GM12865 (cell line): Measurements from ENCODE around the gene SRCIN1.
A peak's percentile ranks its signal among the peaks of the same experiment; 100 is the strongest.
"Not testable (repeated sequence)": the region's sequence is repeated elsewhere in the genome, so short reads cannot be mapped to it uniquely, and the experiment has no call there.

Source experiments
- DNase-seq: peaks from one replicate; pipeline ENCODE4 v3.0.0; 2010; ENCODE audit warnings: low read depth
- H3K4me3 ChIP-seq: 2 replicates; pipeline ENCODE4 v1.5.1; 2011; ENCODE audit warnings: mild to moderate bottlenecking, low read depth, low read length, control low read depth
- CTCF ChIP-seq: IDR thresholded peaks from 2 replicates; pipeline ENCODE4 v1.5.1; 2011; ENCODE audit warnings: low read length, control low read depth, low read depth, inconsistent platforms; ENCODE audit not compliant: insufficient read depth; ENCODE audit errors: missing control alignments

The SRCIN1 gene

GRCh38 chr17:38632334-38632733 lies 26.6 kb upstream of the SRCIN1 start:
- TF ChIP-seq CTCF = no peak
- no peak for DNase-seq
- no peak overlapping the region for H3K4me3 ChIP-seq

- no peak for TF ChIP-seq CTCF
- peak; percentile 37 for DNase-seq
- no peak overlapping the region for H3K4me3 ChIP-seq
Observed at GRCh38 chr17:38628441-38628840, 22.7 kb upstream of the SRCIN1 start.

- H3K4me3 ChIP-seq = no peak overlapping the region
- DNase-seq = no peak
- TF ChIP-seq CTCF = no peak
Observed at GRCh38 chr17:38627957-38628356, 22.2 kb upstream of the SRCIN1 start.

GRCh38 chr17:38626606-38627226 lies 21.0 kb upstream of the SRCIN1 start:
- not testable (repeated sequence) for DNase-seq, H3K4me3 ChIP-seq

GRCh38 chr17:38625482-38625881 lies 19.7 kb upstream of the SRCIN1 start:
- no peak for TF ChIP-seq CTCF
- H3K4me3 ChIP-seq = peak overlapping the region; percentile 25; the same call in 1 of the 2 replicates
- DNase-seq = no peak

- H3K4me3 ChIP-seq = peak overlapping the region; percentile 27; the same call in 1 of the 2 replicates
- peak; percentile 84 for DNase-seq
Observed at GRCh38 chr17:38624782-38625355, 19.1 kb upstream of the SRCIN1 start.

GRCh38 chr17:38621538-38621937 lies 15.8 kb upstream of the SRCIN1 start:
- no peak for DNase-seq
- TF ChIP-seq CTCF = no peak
- H3K4me3 ChIP-seq = no peak overlapping the region

- no peak for TF ChIP-seq CTCF
- DNase-seq = no peak
- H3K4me3 ChIP-seq = no peak overlapping the region
Observed at GRCh38 chr17:38620551-38621277, 15.0 kb upstream of the SRCIN1 start.
